HuH-7 (cell line): ENCODE data around the gene KCNG1.
A peak's percentile ranks its signal among the peaks of the same experiment; 100 is the strongest.
"Not testable (repeated sequence)": the region's sequence is repeated elsewhere in the genome, so short reads cannot be mapped to it uniquely, and the experiment has no call there.

Source experiments
- DNase-seq: peaks from one replicate; pipeline ENCODE4 v3.0.0; 2011; ENCODE audit warnings: low spot score

The KCNG1 gene

DNA sequence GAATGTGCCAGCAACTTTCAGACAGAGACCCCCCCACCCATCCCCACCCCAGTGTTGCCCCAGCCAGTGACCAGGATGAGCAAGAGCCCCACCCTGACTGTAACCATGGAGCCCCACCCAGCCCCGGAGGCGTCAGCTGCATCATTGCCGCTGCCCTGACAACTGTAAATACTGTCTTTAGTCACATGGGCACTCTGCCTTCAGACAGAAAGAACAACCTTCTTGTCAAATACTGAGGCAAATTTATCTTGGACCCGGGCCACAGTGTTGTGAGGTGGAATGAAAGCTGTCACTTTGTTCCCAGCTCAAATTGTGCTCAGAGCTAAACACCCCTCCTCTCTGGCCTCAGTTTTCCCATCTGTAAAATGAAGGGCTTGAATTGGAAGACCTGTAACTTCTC is 40.5 kb downstream of the KCNG1 start:
- DNase-seq, result no peak

DNA sequence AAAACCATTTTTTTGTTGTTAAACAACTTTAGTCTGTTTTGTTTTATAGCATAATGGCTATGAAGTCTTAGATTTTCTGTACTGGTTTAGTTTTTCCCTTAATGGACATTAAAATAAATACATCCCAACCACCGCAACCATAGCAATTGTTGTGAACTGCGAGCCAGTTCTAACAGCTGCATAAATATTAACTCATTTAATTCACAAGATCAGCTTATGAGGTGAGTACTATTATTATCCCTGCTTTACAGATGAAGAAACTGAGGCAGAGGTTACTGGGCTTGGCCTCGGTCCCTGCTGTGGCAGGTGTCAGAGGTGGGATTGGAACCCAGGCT is 41.2 kb downstream of the KCNG1 start:
- DNase-seq, result no peak

DNA sequence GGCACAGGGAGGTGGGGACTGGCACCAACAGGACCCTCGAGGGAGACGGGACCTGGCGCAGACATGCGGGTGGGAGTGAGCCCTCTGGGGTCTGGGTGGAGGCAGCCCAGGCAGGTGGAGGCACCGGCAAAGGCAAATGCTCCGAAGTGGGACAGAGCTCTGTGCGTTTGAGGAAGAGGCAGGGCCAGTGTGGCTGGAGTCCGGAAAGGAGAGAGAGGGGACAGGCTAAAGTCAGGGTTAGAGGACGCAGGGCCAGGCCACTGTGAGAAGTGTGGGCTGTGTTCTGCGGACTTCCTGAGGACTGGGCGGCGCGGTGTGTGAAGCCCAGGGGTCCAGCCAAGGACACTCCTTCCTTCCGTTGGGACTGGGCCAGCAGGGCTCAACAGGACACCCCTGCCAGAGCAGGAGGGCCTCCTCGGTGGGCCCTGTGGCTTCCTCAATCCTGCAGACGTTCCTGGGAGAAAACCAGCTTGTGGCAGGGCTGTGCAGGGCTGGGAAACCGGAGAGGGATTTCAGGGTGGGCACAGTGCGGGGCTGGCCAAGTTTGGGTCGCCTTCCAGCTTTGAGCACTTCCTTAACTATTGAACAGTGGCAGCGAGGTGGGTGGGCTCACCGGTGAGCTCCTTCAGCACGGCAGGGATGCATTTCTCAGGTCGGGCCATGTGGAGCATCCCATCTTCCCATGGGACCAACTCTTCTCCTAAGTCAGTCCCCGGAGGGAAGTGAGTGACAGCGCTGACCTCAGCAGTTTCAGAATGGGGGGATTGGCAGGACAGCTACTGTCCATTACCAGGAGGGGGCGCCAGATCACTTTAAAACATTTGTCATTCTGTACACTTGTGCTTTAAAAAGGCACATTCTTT is 41.8 kb downstream of the KCNG1 start:
- peak; percentile 61 for DNase-seq

DNA sequence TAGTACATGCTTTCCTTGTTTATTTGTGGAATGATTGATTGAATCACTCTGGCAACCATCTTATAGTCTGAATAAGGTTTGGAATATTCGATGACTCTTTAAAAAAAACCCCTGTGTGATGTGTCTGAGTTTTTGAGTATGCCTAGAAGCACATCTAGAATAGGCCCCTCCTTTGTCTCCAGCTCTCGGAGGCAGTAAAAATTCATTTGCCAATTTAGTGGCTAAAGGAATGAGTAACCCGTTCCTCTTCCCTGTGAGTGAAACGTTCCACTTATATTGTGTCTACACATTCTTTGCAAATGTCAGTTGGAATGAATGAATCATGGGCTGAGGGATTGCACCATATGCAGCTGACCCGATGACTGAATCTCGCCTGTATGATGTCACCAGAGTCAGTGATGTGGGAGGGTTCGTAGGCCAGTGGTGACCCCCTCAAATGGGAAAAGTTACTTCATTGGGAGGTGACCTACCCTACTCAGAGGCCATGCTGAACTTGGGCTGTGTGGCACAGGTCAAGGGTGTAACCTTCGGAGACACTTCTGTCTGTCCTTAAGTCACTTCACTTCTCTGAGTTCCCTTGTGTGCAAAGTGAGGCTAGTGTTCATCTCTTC is 42.7 kb downstream of the KCNG1 start:
- no peak for DNase-seq

DNA sequence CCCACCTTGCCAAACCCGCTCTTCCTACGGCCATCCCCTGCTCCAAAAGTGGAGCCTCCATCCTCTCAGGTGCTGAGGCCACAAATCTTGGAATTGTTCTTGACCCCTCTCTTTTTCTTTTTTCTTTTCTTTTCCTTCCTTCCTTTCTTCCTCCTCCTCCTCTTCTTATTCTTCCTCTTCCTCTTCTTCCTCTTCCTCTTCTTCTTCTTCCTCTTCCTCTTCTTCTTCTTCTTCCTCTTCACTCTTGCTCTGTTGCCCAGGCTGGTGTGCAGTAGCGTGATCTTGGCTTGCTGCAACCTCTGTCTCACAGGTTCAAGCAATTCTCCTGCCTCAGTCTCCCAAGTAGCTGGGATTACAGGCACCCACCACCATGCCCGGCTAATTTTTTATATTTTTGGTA is 44.4 kb downstream of the KCNG1 start:
- not testable (repeated sequence) for DNase-seq

DNA sequence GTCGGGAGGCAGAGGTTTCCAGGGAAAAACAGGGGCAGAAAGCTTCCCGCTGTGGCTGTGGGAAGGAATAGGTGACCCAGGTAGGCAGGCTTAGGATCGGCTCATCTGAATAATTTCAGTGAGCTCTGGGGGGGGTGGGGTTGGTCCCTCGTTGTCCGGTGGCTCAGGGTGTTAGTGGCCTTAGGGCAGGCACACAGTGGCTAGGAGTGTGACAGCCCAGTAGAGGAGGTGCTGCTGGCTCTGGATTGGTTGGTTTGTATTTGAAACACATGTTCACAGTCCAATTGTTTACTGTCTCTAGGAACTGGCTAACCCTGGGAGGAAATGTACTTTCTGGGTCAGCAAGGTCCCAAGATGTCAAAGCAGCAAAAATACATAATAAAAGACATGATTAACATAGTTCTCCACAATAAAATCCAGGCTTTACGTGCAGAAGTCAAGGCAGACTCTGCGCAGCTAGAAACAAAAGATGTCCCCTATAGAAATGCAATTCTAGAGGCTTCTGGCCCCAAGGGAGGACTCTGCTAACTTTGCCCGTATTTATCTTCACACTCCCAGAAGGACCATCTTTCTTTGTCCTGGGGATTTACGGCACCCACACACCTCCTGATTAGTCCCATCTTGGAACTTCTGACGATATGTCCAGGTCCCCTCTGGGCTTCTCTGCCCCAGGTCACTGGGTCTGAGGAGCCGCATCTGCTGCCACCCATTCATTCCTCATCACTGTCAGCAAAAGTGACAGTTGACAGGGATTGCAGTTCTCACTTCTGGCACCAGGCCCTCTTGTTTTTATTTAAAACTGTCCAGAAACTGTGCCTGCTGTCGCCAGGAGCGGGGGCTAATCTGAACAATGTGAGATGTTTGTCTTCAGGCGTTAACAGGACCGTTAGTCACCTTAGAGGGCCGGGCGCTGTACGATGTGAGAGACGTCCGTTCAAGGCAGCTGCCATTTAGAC is 45.6 kb downstream of the KCNG1 start:
- DNase-seq, result no peak

DNA sequence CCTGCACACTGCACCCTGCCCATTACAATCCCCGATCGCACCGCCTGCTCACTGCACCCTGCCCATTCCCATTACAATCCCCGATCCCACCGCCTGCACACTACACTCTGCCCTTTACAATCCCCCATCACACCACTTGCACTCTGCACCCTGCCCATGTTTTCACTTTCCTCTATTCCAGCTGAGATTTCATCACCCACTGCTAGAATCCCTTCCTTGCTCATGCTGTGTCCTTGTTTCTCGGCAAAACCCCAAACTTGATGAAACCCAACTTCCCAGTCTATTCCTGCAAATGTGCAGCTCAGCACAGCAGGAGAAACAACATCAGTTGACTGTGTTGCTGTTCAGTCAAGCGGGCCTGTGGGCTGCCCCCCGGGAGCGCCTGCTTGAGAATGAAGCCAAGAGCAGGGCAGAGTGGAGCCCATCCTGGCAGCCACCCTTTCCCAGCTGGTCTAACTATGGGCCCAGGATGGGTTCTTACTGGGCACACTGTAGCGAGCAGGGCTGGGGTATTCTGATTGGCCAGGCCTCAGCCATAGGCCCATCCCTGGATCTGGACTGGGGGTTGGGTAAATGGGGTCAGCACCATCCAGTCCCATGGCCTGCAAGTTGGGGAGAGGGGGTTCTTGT is 47.1 kb downstream of the KCNG1 start:
- no peak for DNase-seq

DNA sequence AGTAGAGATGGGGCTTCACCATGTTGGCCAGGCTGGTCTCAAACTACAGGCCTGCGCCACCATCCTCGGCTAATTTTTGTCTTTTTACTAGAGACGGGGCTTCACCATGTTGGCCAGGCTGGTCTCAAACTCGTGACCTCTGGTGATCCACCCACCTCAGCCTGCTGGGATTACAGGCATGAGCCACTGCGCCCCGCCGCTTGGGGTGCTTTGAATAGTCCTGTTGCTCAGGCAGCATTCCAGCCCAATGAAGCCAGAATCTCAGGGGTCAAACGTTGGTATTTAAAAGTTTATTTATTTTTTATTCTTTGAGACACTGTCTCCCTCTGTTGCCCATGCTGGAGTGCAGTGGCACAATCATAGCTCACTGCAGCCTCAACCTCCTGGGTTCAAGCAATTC is 53.0 kb downstream of the KCNG1 start:
- no peak for DNase-seq

DNA sequence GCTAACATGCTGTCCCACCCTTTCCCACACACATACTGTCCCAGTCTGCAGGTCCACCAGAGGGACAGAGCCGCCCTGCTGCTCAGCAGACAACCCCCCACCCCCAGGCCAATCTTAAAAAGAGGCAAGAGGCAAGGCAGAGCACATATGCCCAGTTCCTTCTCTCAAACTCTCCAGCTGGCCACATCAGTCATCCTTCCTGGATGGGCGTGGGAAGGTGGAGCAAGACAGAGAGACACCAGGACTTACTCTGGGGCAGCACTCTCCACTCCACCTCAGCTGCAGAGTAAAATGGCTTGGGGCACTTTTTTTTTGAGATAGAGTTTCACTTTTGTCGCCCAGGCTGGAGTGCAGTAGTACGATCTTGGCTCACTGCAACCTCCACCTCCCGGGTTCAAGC is 53.5 kb downstream of the KCNG1 start:
- no peak for DNase-seq

DNA sequence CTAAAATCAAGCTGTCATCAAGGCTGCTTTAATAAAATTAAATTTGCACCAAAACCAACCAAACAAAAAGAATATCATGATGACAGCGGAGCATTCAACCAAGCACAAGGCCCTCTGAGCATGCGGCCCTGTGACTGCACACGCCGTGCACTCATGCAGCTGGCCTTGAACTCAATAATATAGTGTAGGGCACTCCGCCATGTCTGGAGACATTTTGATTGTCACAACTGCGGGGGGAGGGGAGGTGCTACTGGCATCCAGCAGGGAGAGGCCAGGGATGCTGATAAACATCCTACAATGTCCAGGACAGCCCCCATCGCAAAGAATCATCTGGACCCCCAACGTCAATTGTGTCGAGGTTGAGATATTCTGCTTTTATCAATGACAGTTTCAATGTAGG is 54.6 kb downstream of the KCNG1 start:
- no peak for DNase-seq

DNA sequence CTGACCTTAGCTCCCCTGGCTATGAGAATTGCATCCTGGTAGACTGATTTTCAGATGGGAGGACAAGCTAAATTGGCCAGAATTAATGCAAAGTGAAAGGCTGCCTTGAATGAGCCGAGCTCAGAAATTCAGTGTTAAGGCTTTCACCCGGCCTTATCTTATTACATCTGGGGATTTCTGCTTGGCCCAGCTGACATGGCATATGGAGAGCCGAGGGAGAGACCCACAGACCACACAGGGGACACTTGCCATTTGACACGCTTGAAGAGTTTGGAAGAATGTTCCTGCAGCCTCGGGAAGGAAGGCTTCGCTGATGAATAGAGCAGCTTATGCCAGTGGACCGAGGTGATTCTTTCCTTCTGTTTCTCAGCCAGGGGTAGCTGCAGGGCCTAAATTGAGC is 55.3 kb downstream of the KCNG1 start:
- no peak for DNase-seq

DNA sequence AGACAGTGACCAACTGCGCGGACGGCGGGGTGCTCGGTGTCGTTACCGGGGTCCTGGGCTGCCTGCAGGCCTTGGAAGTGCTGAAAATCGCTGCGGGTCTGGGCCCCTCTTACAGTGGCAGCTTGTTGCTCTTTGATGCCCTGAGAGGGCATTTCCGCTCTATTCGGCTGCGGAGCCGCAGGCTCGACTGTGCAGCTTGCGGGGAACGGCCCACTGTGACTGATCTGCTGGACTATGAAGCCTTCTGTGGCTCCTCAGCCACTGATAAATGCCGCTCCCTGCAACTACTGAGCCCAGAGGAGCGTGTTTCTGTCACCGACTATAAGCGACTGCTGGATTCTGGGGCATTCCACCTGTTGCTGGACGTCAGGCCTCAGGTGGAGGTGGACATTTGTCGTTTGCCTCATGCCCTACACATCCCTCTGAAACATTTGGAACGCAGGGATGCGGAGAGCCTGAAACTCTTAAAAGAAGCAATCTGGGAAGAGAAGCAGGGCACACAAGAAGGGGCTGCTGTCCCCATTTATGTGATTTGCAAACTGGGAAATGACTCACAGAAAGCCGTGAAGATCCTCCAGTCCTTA is 63.3 kb downstream of the KCNG1 start:
- no peak for DNase-seq

DNA sequence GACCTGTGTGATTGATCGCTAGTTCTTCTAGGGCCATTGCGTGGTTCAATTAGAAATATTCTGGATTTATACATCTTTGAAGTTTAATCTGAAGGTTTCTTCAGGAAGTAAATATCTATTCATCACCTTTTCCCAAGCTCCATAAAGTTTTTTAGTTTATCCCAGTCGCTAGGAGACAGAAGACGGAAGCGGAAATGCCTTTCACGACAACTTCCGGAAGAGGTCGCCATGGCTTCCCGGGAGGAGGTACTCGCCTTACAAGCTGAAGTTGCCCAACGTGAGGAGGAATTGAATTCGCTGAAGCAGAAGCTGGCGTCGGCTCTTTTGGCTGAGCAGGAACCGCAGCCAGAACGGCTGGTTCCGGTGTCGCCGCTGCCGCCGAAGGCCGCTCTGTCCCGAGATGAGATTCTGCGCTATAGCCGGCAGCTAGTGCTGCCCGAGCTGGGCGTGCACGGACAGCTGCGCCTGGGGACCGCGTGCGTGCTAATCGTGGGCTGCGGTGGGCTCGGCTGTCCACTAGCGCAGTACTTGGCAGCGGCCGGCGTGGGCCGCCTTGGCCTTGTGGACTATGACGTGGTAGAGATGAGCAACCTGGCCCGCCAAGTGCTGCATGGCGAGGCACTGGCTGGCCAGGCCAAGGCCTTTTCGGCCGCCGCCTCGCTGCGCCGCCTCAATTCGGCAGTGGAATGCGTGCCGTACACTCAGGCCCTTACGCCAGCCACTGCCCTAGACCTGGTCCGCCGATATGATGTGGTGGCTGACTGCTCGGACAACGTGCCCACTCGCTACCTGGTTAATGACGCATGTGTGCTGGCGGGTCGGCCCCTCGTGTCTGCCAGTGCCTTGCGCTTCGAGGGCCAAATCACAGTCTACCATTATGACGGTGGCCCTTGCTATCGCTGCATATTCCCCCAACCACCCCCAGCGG is 64.0 kb downstream of the KCNG1 start, which contains the start of gene MOCS3:
Gene MOCS3, plus strand, starts transcription at position 204 of the 928 bp plus-strand sequence. Its CDS starts 25 bp downstream, at position 229.
- DNase-seq, result peak; percentile 79

DNA sequence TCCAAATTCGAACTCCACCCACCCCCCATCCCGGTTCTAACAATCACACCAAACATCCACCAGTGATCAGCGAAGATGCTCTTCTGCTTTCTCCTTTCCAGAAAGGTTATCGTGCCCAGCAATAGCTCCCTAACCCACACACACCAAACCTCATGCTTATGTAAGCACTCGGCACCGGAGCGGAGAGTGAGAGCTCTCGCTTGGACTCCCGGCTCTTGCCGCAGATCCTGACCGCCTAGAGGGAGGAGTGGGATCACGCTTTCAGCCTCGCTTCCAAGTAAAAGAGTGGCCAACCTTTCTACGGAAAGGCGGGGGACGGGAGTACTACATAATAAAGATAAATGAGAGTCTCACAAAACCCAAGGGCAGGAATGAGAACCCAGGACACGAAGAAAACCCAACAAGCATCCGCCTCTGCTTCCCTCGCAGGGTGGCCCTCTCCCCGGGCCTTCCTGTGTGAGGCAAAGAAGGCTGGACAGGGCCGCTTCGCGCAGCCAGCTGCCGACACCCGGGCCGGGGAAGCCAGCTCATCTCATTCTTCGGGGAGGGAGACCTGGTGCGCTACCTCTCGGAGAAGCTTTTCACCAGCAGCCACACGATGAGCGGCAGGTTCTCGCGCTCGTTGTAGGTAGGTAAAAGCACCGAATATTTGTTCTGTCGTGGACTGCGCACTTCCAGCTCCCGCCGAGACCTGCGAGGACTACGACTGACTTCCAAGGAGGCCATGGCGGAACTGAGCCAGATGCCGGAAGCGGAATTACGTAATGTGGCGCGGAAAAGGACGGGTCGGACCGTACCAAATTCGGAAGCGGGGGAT is 64.9 kb downstream of the KCNG1 start, which contains the start of gene DPM1:
Gene DPM1, minus strand, starts transcription at position 735 of the 817 bp plus-strand sequence. Its CDS starts 9 bp downstream, at position 726.
- DNase-seq, result peak; percentile 81

DNA sequence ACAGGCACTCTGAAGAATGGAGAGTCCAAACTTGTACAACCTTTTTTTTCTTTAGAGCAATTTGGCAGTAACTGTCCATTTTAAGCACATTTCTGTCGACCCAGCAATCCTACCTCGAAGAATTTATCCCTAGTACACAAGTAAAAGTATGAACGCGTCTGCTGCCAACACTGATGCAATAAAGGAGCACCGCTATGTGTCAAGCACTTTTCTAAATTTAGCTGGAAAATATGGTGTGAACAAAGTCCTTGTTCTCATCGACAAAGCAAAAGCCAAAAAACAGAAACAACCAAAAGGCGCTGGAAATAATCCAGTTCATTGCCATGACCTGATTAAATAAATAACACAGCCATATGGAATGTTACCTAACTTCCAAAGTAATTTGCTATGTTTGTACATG is 65.6 kb downstream of the KCNG1 start:
- no peak for DNase-seq

DNA sequence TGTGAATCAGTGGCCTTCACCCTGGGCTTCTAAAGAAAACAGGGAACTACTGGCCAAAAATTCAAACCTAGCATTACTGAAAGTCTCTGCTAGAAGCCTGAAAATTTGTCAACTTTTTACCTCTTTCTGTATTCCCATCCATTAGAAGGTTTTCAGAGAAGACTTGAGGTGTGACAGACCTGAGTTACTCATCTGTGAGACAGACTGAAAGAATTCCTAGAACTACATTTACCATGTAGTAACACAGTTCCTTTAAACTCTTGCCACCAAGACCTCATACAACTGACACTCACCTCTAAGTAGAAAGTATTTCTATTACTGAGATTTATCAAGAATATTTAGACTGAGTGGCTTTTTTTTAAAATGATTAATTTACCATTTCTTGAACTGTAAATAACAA is 69.1 kb downstream of the KCNG1 start:
- DNase-seq, result no peak
